Measurements from ENCODE around the gene VSIG10L. TPM values are rescaled to one million over a fixed set of nuclear protein-coding genes. Genes with fewer than 3 reads are reported as not detected.

VSIG10L gene
- total RNA-seq, 1 experiment from 2014 or later, result 4.6 TPM

GRCh38 chr19:51372021-51372648 is 30.2 kb upstream of the VSIG10L start:
- no peak for ATAC-seq
- no TSS peak for BruUV-seq (replicated peaks)

More at GRCh38 chr19:51372021-51372648, 30.2 kb upstream of the VSIG10L start:
- intact Hi-C loops (cut with micrococcal nuclease), result no loop called here
- no peaks in the 10 kb centered on the region for H3K27me3 ChIP-seq (ENCODE audit: insufficient read depth, low read length)
- no peaks in the 10 kb centered on the region for H3K9me2 ChIP-seq (ENCODE audit: insufficient read depth)
- no peaks in the 10 kb centered on the region for H4K20me1 ChIP-seq (ENCODE audit: insufficient read depth)
- H3K27ac ChIP-seq (ENCODE audit: low read depth, low read length), result no peak overlapping the region
- no peak overlapping the region for H2AFZ ChIP-seq (ENCODE audit: low read depth, low read length, poor library complexity, severe bottlenecking)
- RAD21 ChIA-PET (ENCODE audit: low non-redundant PET in 1 of 2, low total read pairs in 2 of 2, uncharacterized antibody in 2 of 2, unreplicated experiment in 2 of 2), result no interaction called here
- TF ChIP-seq CEBPB (IDR thresholded peaks at IDR 0.05; ENCODE audit: low read depth) (no peak), SRF (IDR thresholded peaks at IDR 0.05; ENCODE audit: low read depth) (no peak), EZH2phosphoT487 (IDR thresholded peaks at IDR 0.05; ENCODE audit: borderline replicate concordance) (no peak), ZFX (IDR thresholded peaks at IDR 0.05) (no peak), SIN3A (IDR thresholded peaks at IDR 0.05; ENCODE audit: low read depth) (no peak), POLR2AphosphoS5 (IDR thresholded peaks at IDR 0.05; ENCODE audit: low read depth, low read length) (no peak), EZH2 (IDR thresholded peaks at IDR 0.05) (no peak), ELF1 (IDR thresholded peaks at IDR 0.05; ENCODE audit: borderline replicate concordance, low read depth) (no peak)
- TF ChIP-seq, protein P1, sequence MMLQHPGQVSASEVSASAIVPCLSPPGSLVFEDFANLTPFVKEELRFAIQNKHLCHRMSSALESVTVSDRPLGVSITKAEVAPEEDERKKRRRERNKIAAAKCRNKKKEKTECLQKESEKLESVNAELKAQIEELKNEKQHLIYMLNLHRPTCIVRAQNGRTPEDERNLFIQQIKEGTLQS (IDR thresholded peaks at IDR 0.05), result no peak
- TF ChIP-seq, protein P2, sequence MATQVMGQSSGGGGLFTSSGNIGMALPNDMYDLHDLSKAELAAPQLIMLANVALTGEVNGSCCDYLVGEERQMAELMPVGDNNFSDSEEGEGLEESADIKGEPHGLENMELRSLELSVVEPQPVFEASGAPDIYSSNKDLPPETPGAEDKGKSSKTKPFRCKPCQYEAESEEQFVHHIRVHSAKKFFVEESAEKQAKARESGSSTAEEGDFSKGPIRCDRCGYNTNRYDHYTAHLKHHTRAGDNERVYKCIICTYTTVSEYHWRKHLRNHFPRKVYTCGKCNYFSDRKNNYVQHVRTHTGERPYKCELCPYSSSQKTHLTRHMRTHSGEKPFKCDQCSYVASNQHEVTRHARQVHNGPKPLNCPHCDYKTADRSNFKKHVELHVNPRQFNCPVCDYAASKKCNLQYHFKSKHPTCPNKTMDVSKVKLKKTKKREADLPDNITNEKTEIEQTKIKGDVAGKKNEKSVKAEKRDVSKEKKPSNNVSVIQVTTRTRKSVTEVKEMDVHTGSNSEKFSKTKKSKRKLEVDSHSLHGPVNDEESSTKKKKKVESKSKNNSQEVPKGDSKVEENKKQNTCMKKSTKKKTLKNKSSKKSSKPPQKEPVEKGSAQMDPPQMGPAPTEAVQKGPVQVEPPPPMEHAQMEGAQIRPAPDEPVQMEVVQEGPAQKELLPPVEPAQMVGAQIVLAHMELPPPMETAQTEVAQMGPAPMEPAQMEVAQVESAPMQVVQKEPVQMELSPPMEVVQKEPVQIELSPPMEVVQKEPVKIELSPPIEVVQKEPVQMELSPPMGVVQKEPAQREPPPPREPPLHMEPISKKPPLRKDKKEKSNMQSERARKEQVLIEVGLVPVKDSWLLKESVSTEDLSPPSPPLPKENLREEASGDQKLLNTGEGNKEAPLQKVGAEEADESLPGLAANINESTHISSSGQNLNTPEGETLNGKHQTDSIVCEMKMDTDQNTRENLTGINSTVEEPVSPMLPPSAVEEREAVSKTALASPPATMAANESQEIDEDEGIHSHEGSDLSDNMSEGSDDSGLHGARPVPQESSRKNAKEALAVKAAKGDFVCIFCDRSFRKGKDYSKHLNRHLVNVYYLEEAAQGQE (IDR thresholded peaks at IDR 0.05; ENCODE audit: low read depth), result no peak
- no peak overlapping the region for H3K4me2 ChIP-seq (ENCODE audit: low read length)
- peaks cover 2% of the 10 kb centered on the region; the same call in 1 of the 2 replicates for H3K79me2 ChIP-seq (ENCODE audit: insufficient read depth, low read length)
- H3K36me3 ChIP-seq (ENCODE audit: control insufficient read depth in 1 of 2, insufficient read depth in 2 of 2, low read length in 2 of 2), result no peaks in the 10 kb centered on the region
- H3K9ac ChIP-seq (ENCODE audit: low read length), result no peak overlapping the region
- CTCF ChIA-PET, result no interaction called here
- POLR2A ChIA-PET, result interaction anchor here (1.3 kb wide), 1 partner anchor 22 kb away, joined by 4 read pairs; no protein-coding TSS in a partner anchor
- no peaks in the 10 kb centered on the region for H3K9me3 ChIP-seq (ENCODE audit: control insufficient read depth in 1 of 2, insufficient read depth in 1 of 2, low read depth in 1 of 2, low read length in 2 of 2)
- no peak overlapping the region for H3K4me3 ChIP-seq (replicated peaks in 1 of 2; ENCODE audit: low read depth in 1 of 2, low read length in 2 of 2)
- no peak for DNase-seq (ENCODE audit: low read depth, low spot score)
- H3K4me1 ChIP-seq (ENCODE audit: control insufficient read depth in 1 of 2, insufficient read depth in 2 of 2, low read length in 2 of 2), result peaks cover 5 to 12% of the 10 kb centered on the region in 2 experiments; a peak in 3 of 4 replicates

All from HCT116 (cell line).